ENCODE results near the gene PDE3A. TPM values are rescaled to one million over a fixed set of nuclear protein-coding genes. Genes with fewer than 3 reads are reported as not detected.

Gene PDE3A
- total RNA-seq, 1 donor from 2014 or later = under 0.01 TPM

GRCh38 chr12:20696181-20696905, 328.0 kb downstream of the PDE3A start:
- FAIRE-seq = no peak
- Histone ChIP-seq H3K27me3 (ENCODE audit: control insufficient read depth, insufficient read depth, low read length) (no peaks in the 10 kb centered on the region), H3K36me3 (ENCODE audit: control insufficient read depth, insufficient read depth, low read length) (no peaks in the 10 kb centered on the region), H3K4me3 (ENCODE audit: low read depth, low read length) (no peak overlapping the region)
- no peak for DNase-seq (ENCODE audit: low read depth)
- TF ChIP-seq, protein P1, sequence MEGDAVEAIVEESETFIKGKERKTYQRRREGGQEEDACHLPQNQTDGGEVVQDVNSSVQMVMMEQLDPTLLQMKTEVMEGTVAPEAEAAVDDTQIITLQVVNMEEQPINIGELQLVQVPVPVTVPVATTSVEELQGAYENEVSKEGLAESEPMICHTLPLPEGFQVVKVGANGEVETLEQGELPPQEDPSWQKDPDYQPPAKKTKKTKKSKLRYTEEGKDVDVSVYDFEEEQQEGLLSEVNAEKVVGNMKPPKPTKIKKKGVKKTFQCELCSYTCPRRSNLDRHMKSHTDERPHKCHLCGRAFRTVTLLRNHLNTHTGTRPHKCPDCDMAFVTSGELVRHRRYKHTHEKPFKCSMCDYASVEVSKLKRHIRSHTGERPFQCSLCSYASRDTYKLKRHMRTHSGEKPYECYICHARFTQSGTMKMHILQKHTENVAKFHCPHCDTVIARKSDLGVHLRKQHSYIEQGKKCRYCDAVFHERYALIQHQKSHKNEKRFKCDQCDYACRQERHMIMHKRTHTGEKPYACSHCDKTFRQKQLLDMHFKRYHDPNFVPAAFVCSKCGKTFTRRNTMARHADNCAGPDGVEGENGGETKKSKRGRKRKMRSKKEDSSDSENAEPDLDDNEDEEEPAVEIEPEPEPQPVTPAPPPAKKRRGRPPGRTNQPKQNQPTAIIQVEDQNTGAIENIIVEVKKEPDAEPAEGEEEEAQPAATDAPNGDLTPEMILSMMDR (IDR thresholded peaks at IDR 0.05; ENCODE audit: insufficient read depth, low read length, severe bottlenecking) = no peak

GRCh38 chr12:20701106-20701505, 332.8 kb downstream of the PDE3A start:
- H3K4me3 ChIP-seq (ENCODE audit: low read depth, low read length) = no peak overlapping the region
- FAIRE-seq (no peak), DNase-seq (ENCODE audit: low read depth) (no peak)
- H3K36me3 ChIP-seq (ENCODE audit: control insufficient read depth, insufficient read depth, low read length) = no peaks in the 10 kb centered on the region
- TF ChIP-seq, protein P1 (IDR thresholded peaks at IDR 0.05; ENCODE audit: insufficient read depth, low read length, severe bottlenecking) = no peak
- no peaks in the 10 kb centered on the region for H3K27me3 ChIP-seq (ENCODE audit: control insufficient read depth, insufficient read depth, low read length)

DNA sequence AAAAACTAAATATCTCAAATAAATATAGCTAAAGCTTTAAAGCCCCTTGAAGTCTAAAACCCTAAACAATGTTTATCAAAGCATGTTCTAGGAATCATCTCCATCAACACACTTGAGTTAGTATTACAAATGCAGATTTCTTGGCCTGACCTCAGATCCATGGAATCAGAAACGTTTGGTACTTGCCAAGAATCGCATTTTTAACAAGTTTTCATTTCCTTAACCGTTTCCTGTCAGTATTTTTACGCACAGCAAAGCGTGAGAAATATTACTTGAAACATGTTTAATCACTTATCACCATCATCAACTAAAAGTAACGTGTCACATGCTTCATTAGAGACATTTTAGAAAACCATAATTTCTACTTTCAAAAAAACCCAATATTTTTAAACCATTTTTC, 336.5 kb downstream of the PDE3A start:
- H3K36me3 ChIP-seq (ENCODE audit: control insufficient read depth, insufficient read depth, low read length) = no peaks in the 10 kb centered on the region
- FAIRE-seq = no peak
- no peak for DNase-seq (ENCODE audit: low read depth)
- H3K4me3 ChIP-seq (ENCODE audit: low read depth, low read length) = no peak overlapping the region
- H3K27me3 ChIP-seq (ENCODE audit: control insufficient read depth, insufficient read depth, low read length) = no peaks in the 10 kb centered on the region
- TF ChIP-seq, protein P1 (IDR thresholded peaks at IDR 0.05; ENCODE audit: insufficient read depth, low read length, severe bottlenecking) = no peak

DNA sequence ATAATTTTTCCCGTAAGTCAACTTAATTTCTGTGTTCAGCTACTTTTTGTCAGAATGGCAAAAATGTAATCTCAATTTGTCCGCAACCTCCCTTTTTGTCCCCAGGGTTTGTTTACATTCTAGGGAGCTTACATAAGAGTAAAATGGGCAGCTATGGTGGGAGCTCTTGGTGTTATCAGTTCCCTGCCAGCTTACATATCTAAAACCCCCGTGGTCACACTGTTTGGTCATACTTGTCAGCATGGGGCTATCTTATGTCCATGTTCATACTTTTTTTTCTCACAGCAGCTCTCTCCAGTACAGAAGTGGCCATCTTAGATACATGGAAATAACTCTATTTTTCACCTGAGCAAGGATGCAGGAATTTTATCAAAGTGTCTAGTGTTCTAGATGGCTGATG, 343.5 kb downstream of the PDE3A start:
- no peak overlapping the region for H3K4me3 ChIP-seq (ENCODE audit: low read depth, low read length)
- FAIRE-seq (no peak), DNase-seq (ENCODE audit: low read depth) (no peak)
- H3K27me3 ChIP-seq (ENCODE audit: control insufficient read depth, insufficient read depth, low read length) = no peaks in the 10 kb centered on the region
- H3K36me3 ChIP-seq (ENCODE audit: control insufficient read depth, insufficient read depth, low read length) = no peaks in the 10 kb centered on the region
- TF ChIP-seq, protein P1 (IDR thresholded peaks at IDR 0.05; ENCODE audit: insufficient read depth, low read length, severe bottlenecking) = no peak

DNA sequence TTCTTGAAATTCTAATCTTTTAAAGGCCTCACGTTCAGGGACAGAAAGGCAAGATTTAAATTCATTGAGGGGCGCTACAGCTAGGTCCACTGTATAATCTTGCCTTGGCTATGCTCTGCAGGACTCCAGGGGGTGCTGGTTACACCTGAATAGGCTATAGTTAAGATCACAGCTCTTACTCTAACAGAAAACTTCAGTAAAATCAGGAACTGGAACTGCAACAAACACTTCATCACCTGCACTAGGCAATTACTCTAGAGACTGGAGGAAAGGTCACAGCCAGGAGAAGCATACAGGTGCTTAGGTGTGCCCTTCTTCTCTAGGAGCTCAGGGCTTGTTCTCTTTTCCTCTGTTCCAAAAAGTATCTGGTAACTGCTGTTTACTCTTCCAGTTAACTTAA, 347.7 kb downstream of the PDE3A start:
- no peak overlapping the region for H3K4me3 ChIP-seq (ENCODE audit: low read depth, low read length)

More for the DNA sequence above, 347.7 kb downstream of the PDE3A start:
- Histone ChIP-seq H3K36me3 (ENCODE audit: control insufficient read depth, insufficient read depth, low read length) (no peaks in the 10 kb centered on the region), H3K27me3 (ENCODE audit: control insufficient read depth, insufficient read depth, low read length) (no peaks in the 10 kb centered on the region)
- FAIRE-seq (no peak), DNase-seq (ENCODE audit: low read depth) (no peak)
- TF ChIP-seq, protein P1 (IDR thresholded peaks at IDR 0.05; ENCODE audit: insufficient read depth, low read length, severe bottlenecking) = no peak

All from bronchial epithelial cell (primary cell).